Suprapubic skin (tissue), 4 donors: ENCODE data around the gene PARD3B. TPM values are rescaled to one million over a fixed set of nuclear protein-coding genes. Genes with fewer than 3 reads are reported as not detected.

Experiments used
- DNase-seq, 2 donors: peaks; one replicate each; pipeline ENCODE4 v3.0.0-alpha.2; 2019; ENCODE audit warnings: low spot score in 2 of 2
- H3K27ac ChIP-seq: fragments of 200-600 bp; sonication (generic); one replicate; pipeline ENCODE4 v1.5.1; 2019
- H3K27me3 ChIP-seq: fragments of 200-600 bp; sonication (generic); one replicate; pipeline ENCODE4 v1.5.1; 2019
- H3K36me3 ChIP-seq: fragments of 200-600 bp; sonication (generic); one replicate; pipeline ENCODE4 v1.5.1; 2019
- H3K4me1 ChIP-seq: fragments of 200-600 bp; sonication (generic); one replicate; pipeline ENCODE4 v1.5.1; 2019
- H3K4me3 ChIP-seq: fragments of 200-600 bp; sonication (generic); one replicate; pipeline ENCODE4 v1.5.1; 2019; ENCODE audit warnings: mild to moderate bottlenecking
- H3K9me3 ChIP-seq: fragments of 200-600 bp; sonication (generic); one replicate; pipeline ENCODE4 v1.5.1; 2019
- EP300 ChIP-seq: sonication (generic); formaldehyde crosslinking; IDR thresholded peaks from one replicate; pipeline ENCODE4 v1.6.1; 2017; ENCODE audit warnings: antibody characterized with exemption
- POLR2A ChIP-seq, 2 donors: fragments of 450-650 bp; IDR thresholded peaks; one replicate each; pipeline ENCODE4 v1.6.1; 2017; ENCODE audit warnings: antibody characterized with exemption in 2 of 2, mild to moderate bottlenecking in 2 of 2, moderate library complexity in 2 of 2
- POLR2AphosphoS5 ChIP-seq, 3 donors: sonication (generic); formaldehyde crosslinking; IDR thresholded peaks; one replicate each; pipeline ENCODE4 v1.6.1; 2017; ENCODE audit warnings: antibody characterized with exemption in 3 of 3
- WGBS: methylation state at CpG from one replicate; pipeline ENCODE4 v1.1.5; 2018; 5-methylcytosine and 5-hydroxymethylcytosine counted together
- total RNA-seq, 4 donors: library from RNA; depleted of rRNA; stranded (reverse); fragments of >200 nt; gene quantifications; one replicate each; pipeline ENCODE4 v1.1.0, GENCODE V29; 2016
- TF ChIP-seq, protein P1 (sequence below), 2 donors: fragments of 200-600 bp in 1 of 2; fragments of 450-650 bp in 1 of 2; sonication (generic) in 1 of 2; IDR thresholded peaks; one replicate each; pipeline ENCODE4 v1.5.1; 2016 to 2019; ENCODE audit warnings: antibody characterized with exemption in 2 of 2, mild to moderate bottlenecking in 1 of 2, moderate library complexity in 1 of 2

PARD3B gene
- total RNA-seq, 4 donors from 2014 or later = 12.5 to 18.9 (median 15.5) TPM

- Histone ChIP-seq H3K36me3 (no peaks in the 10 kb centered on the region), H3K4me1 (no peaks in the 10 kb centered on the region), H3K27ac (no peak overlapping the region), H3K4me3 (no peak overlapping the region), H3K9me3 (no peaks in the 10 kb centered on the region), H3K27me3 (no peaks in the 10 kb centered on the region)
- no peak for TF ChIP-seq EP300
- no peak for TF ChIP-seq POLR2A (IDR thresholded peaks at IDR 0.05)
- TF ChIP-seq POLR2AphosphoS5 (IDR thresholded peaks at IDR 0.05) = no peak
- TF ChIP-seq, protein P1, sequence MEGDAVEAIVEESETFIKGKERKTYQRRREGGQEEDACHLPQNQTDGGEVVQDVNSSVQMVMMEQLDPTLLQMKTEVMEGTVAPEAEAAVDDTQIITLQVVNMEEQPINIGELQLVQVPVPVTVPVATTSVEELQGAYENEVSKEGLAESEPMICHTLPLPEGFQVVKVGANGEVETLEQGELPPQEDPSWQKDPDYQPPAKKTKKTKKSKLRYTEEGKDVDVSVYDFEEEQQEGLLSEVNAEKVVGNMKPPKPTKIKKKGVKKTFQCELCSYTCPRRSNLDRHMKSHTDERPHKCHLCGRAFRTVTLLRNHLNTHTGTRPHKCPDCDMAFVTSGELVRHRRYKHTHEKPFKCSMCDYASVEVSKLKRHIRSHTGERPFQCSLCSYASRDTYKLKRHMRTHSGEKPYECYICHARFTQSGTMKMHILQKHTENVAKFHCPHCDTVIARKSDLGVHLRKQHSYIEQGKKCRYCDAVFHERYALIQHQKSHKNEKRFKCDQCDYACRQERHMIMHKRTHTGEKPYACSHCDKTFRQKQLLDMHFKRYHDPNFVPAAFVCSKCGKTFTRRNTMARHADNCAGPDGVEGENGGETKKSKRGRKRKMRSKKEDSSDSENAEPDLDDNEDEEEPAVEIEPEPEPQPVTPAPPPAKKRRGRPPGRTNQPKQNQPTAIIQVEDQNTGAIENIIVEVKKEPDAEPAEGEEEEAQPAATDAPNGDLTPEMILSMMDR (IDR thresholded peaks at IDR 0.05) = no peak
- DNase-seq = no peak
Observed at GRCh38 chr2:204972161-204972560, 426.9 kb downstream of the PARD3B start.

DNA sequence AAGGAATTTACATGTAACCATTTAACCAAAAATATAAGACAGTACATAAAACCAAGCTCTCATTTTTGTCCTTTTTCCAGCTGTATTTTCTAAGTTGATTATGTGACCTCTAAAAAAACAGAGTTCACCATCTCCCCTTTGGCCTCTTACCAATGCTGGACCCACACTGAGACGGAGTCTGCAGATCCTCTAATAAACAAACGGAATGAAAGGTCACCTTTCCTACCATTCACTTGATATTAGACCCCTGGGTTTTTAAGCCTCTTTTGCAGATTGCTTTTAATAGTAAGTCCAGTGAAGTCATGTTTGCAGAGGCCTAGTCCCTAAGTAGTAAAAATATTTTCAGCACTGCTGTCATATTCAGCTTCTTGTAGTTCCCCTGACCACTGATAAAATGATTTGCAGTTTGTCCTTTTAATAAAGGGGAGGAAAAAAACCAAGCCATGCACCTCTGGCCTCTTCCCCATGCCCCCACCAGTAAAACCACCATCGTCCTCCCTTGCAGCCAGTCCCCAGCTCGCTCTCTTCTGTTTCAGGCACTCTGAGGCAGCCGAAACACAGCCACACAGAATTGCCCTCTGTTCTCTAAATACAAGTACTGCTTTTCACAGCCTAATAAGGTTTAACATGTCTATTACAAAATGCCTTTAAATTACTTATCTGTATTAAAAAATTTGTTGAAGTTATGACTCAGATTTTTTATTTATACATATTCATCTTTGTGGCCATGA is 427.5 kb downstream of the PARD3B start:
- H3K4me3 ChIP-seq = no peak overlapping the region
- DNase-seq = no peak
- no peaks in the 10 kb centered on the region for H3K36me3 ChIP-seq
- H3K9me3 ChIP-seq = no peaks in the 10 kb centered on the region
- H3K27me3 ChIP-seq = no peaks in the 10 kb centered on the region
- WGBS = 86% methylated on average over 5 of the region's 5 CpGs
- no peaks in the 10 kb centered on the region for H3K4me1 ChIP-seq
- no peak for TF ChIP-seq EP300
- H3K27ac ChIP-seq = no peak overlapping the region

GRCh38 chr2:204973616-204974015 is 428.3 kb downstream of the PARD3B start:
- H3K4me1 ChIP-seq = no peaks in the 10 kb centered on the region
- DNase-seq = no peak
- H3K27me3 ChIP-seq = no peaks in the 10 kb centered on the region
- WGBS = 91% methylated on average over 2 of the region's 2 CpGs
- no peak overlapping the region for H3K4me3 ChIP-seq
- TF ChIP-seq POLR2AphosphoS5 (IDR thresholded peaks at IDR 0.05) = no peak
- no peak for TF ChIP-seq POLR2A (IDR thresholded peaks at IDR 0.05)
- TF ChIP-seq EP300 = no peak
- TF ChIP-seq, protein P1 (IDR thresholded peaks at IDR 0.05) = no peak
- no peaks in the 10 kb centered on the region for H3K9me3 ChIP-seq
- H3K36me3 ChIP-seq = no peaks in the 10 kb centered on the region
- no peak overlapping the region for H3K27ac ChIP-seq

- 84% methylated on average over 2 of the region's 2 CpGs for WGBS
- Histone ChIP-seq H3K9me3 (no peaks in the 10 kb centered on the region), H3K27me3 (no peaks in the 10 kb centered on the region), H3K36me3 (no peaks in the 10 kb centered on the region), H3K4me1 (no peaks in the 10 kb centered on the region), H3K4me3 (no peak overlapping the region), H3K27ac (no peak overlapping the region)
- TF ChIP-seq POLR2AphosphoS5 (IDR thresholded peaks at IDR 0.05) = no peak
- TF ChIP-seq, protein P1 (IDR thresholded peaks at IDR 0.05) = no peak
- TF ChIP-seq POLR2A (IDR thresholded peaks at IDR 0.05) = no peak
- no peak for TF ChIP-seq EP300
- no peak for DNase-seq
Observed at GRCh38 chr2:204974487-204974886, 429.2 kb downstream of the PARD3B start.

- Histone ChIP-seq H3K9me3 (no peaks in the 10 kb centered on the region), H3K4me1 (no peaks in the 10 kb centered on the region), H3K36me3 (no peaks in the 10 kb centered on the region), H3K27ac (no peak overlapping the region), H3K4me3 (no peak overlapping the region), H3K27me3 (no peaks in the 10 kb centered on the region)
- DNase-seq = no peak
- WGBS = 93% methylated on average over 1 of the region's 1 CpG
- TF ChIP-seq POLR2AphosphoS5 (IDR thresholded peaks at IDR 0.05) (no peak), EP300 (no peak), POLR2A (IDR thresholded peaks at IDR 0.05) (no peak)
- TF ChIP-seq, protein P1 (IDR thresholded peaks at IDR 0.05) = no peak
Observed at GRCh38 chr2:204977914-204978313, 432.6 kb downstream of the PARD3B start.

GRCh38 chr2:204982303-204982702 is 437.0 kb downstream of the PARD3B start:
- TF ChIP-seq, protein P1 (IDR thresholded peaks at IDR 0.05) = no peak
- TF ChIP-seq POLR2AphosphoS5 (IDR thresholded peaks at IDR 0.05) = no peak
- no peak for TF ChIP-seq POLR2A (IDR thresholded peaks at IDR 0.05)
- TF ChIP-seq EP300 = no peak
- WGBS = 39% methylated on average over 2 of the region's 2 CpGs
- DNase-seq = no peak

More at GRCh38 chr2:204982303-204982702, 437.0 kb downstream of the PARD3B start:
- H3K9me3 ChIP-seq = no peaks in the 10 kb centered on the region
- no peak overlapping the region for H3K4me3 ChIP-seq
- H3K27me3 ChIP-seq = no peaks in the 10 kb centered on the region
- H3K36me3 ChIP-seq = no peaks in the 10 kb centered on the region
- H3K27ac ChIP-seq = no peak overlapping the region
- no peaks in the 10 kb centered on the region for H3K4me1 ChIP-seq
